Measurements from ENCODE around the gene SPPL3.

- TF ChIP-seq POLR2A (IDR thresholded peaks at IDR 0.05; ENCODE audit: low read length) (no peak), GATA1 (IDR thresholded peaks at IDR 0.05; ENCODE audit: low read depth, low read length) (no peak)
Observed at GRCh38 chr12:120856980-120857379, 47.2 kb downstream of the SPPL3 start.

Data from erythroblast (primary cell).